C1 segment of cervical spinal cord (tissue), 14 donors: ENCODE results near the gene DCUN1D3.

Source experiments
- DNase-seq, 14 donors: peaks; one replicate each; lab custom pipeline; 2025; lab: John Stamatoyannopoulos, UW

Gene DCUN1D3

DNA sequence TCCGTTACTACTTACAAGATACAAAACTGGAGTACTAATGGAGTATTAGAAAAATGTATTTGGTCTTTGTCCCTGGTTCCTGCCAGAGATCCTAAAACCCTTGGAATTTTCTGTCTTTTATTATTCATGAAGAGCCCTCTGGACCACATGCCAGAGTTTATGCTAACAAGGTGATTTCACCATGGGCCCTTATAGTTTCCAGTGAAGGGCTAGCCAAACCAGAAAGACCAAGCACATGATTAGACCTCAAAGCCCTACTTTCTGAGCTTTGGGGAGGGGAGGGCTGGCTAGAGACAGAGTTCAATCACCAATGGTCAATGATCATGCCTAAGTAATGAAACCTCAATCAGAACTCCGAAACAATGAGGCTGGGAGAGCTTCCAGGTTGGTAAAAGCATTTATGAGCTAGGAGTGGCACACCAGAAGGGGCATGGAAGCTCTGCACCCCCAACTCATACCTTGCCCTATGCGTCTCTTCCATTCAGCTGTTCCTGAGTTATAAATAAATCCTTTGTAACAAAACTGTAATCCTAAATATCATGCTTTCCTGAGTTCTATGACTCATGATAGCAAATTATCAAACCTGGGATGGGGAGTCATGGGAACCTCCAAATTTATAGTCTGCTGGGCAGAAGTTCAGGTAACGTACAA, 10.4 kb downstream of the DCUN1D3 start:
- no peak for DNase-seq

DNA sequence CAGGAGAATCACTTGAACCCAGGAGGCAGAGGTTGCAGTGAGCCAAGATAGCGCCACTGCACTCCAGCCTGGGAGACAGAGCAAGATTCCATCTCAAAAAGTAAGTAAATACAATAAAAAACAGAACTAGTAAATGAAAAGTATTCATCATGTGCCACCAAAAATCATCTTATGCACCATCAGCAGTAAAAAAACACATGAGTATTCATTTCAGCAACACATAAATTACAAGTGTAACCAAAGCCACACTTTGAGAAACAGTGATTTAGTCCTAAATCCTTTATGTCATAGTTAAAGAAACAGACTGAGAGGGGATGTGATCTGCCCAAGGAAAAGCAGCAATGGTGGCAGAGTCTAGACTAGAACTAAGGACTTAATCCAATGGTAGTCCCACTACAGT, 13.0 kb downstream of the DCUN1D3 start:
- DNase-seq, result no peak

DNA sequence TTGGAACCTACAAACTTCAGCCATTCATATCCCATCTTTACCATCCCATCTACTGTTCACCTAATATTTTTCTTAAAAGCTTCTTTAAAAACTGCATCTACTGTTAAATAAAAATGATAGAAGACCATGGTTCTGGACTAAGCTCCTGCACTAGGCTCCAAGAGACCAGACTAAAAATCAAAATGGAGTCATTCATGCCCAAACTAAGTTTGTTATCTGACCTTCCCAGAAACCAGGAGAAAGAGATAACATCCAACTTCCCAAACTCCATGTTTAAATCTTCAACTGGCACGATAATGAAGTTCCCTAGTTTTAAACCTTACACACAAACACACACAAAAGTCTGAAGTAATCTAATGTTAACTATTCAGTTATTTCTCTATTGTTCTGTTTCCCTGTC, 13.8 kb downstream of the DCUN1D3 start:
- DNase-seq, result no peak

- no peak for DNase-seq
These were observed 16.0 kb downstream of the DCUN1D3 start for GRCh38 chr16:20884240-20884556.

GRCh38 chr16:20883554-20884239, 16.5 kb downstream of the DCUN1D3 start:
- no peak for DNase-seq

GRCh38 chr16:20881503-20881878, 18.7 kb downstream of the DCUN1D3 start:
- DNase-seq, result no peak

DNA sequence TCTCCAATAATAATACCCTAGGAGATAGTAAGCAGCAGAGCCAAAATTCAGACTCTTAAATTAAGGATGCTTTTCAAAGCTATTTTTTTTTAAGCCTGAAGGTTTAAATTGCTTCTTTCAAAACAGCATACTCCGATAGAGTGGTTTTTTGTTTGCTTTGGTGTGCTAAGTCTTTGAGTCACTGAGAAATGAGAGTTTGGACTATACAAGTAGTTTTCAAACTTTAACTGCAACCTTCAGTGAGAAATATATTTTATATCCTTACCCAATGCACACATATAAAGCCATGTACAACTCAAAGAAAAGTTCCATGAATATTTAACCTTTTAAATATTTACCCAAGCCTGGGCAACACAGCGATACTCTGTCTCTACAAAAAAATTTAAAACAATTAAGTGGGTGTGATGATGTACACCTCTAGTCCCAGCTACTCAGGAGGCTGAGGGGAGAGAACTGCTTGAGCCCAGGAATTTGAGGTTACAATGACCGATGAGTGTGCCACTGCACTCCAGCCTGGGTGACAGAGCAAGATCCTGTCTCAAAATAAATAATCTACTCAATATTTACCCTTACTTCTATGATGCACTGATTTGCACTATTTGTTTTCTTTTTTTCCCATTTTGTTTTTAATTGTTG, 19.2 kb downstream of the DCUN1D3 start:
- no peak for DNase-seq

DNA sequence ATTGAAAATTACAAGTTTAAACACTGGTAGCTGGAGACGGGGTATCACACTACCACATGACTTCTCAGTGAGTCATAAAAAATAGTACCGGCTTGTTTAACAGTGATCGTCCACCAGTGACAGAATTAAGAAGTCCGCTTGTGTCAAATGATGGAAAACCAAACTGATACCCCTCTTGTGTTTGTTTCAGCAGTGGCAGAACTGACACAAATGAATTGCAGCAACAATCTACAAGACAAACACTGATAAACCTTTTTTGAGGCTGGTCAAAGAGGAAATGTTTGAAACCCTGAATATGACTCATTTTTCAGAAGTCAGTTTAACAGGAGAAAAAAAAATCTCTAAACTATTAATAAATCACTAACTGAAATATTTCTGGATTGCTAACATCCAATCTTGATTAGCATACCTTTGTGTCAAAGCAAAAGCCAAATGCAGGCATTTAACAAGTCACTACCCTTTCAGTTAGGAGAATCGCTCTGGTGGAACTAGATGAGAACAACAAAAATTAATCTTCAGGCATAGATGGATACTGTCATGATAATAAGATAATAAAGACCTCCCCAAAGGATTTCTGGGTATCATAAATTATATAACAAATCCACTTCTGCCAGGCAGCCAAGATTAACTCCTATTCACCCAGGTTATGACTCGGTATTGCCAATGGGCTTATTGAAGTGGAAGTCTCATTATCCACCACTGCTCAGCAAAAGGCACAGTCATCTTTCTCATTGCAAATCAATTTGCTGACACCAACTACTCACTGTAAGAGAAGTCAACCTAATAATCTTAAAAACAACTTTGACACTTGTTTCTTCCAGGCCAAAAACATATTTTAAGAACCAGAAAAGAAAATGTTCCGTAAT, 20.8 kb downstream of the DCUN1D3 start:
- no peak for DNase-seq

GRCh38 chr16:20878682-20879147, 21.4 kb downstream of the DCUN1D3 start:
- no peak for DNase-seq

DNA sequence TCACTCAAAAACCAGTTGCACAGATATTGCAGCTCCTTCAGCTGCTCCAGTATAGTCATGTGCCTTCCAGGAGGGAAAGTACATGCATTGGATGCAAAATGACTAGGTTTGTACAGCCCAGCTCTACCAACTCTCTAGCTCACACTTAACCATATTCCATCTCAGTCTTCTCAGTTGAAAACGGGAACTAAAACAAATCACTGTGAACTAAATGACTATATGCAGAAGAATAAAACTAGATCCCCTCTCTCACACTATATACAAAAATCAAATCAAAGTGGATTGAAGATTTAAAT, 24.9 kb downstream of the DCUN1D3 start:
- no peak for DNase-seq

- DNase-seq, result no peak
These were observed 26.0 kb downstream of the DCUN1D3 start for GRCh38 chr16:20874088-20874581.

DNA sequence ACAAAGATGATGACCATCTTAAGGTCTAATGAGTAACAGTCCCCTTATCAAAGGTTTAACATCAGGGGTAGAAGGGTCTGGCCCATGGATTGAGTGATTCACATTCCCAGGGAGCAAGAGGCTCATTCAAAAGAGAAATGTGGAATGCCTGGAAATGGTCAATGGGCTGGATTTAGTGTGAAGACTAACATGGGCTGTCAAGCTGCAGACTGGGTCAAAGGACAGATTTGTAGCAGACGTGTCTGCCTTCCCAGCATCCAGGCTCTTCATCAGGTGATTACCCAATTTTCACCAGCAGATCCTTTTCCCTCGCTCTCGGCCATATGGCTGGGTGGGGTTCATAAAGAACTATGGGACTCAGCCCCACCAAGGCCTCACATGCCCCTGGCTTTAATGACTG, 26.8 kb downstream of the DCUN1D3 start:
- DNase-seq, result no peak

DNA sequence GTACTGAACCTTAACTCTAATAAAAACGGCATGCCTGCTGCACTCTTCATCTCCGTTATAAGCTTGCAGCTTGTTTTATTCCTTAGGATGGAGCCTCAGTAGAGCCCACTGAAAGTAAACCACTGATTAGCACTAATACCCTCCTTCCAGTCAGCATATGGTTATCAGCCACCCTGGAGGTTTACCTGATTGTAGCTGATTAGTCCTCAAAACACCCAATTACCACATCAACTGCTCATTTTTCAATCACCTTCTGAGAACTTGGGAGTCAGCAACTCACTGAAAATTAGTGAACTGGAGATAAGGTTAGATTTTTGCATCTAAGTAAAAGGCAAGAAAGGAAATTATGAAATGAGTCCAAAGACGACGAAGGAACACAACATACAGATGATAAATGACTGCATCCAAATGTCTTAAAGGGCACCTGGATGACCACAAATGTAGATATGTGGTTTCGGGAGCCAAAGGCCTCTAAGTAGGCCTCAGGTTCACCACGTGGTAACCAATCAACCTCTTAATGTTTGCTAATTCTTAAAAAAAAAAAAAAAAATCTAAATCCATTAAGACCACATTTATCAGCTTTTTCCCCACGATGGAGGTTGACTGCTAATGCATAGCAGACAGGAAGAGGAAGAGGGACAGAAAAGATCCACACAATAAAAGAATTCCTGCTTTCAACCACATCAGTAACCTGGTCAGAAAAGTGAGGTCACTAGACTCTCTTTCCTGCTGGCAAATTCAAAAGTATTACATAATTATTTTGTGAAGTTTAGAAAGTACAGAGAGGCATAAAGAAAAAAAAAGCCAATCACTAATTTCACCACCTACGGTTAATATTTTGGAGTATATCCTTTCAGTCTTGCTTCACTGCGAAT, 28.0 kb downstream of the DCUN1D3 start:
- DNase-seq, result no peak

DNA sequence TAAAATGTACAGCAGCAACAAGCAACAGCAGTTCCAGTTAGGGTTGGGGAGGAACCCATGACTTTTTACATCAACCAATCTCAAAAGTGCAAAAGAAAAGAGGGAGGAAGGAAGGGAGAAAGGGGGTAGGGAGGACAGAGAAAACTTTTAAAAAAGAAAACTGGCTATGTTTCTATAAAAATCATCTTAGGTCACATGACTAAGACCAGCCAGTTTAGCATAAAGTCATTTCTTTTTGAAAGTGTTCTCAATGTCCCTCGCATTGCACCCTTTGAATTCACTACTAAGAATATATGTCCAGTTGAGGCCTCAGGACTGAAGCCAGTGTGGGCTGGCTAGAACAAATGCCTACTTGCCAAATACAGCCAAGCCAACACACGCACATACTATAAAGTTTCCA, 28.9 kb downstream of the DCUN1D3 start:
- no peak for DNase-seq

- DNase-seq, result peak in 1 of 14 donors; percentile 2
These were observed 29.9 kb downstream of the DCUN1D3 start for GRCh38 chr16:20870122-20870820.

DNA sequence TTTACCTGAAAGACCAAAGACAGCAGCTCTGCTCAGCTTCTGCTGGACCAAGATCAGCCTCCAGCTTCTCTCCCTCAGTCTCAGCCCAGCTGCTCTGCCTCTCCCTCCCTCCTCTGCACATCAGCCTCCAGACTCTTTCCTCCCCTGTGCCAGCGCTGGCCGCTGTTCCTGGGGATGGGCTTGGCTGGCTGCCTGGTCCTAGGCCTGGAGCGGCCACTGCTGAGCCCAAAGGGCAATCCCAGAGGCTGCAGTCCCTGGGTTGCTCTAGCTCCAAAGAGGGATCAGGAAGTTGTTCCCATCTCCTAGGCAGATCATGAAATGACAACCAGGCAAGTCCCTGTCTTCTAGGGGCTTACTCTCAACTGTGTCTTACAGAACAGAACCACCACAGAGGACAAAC, 31.3 kb downstream of the DCUN1D3 start:
- peak in 12 of 14 donors; percentile 8 to 78 (median 50) for DNase-seq

DNA sequence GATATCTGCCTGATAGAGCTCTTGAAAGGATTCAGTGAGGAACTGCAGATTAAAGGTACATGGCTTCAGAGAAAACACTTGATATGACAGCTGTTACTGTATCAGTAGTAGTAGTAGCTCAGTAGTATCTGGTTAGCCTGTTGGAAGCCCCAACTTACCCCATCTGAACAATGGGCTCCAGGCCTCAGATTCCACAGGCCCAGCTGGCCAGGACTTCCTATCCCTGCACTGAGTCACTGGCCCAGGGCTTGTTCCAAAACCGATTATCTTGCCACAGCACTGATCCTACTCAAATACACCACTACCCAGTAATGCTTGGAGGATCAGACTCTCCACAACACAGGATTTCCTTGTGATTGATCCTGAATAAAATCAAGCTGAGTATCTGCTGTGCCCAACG, 32.6 kb downstream of the DCUN1D3 start:
- DNase-seq, result no peak

GRCh38 chr16:20866801-20867200, 33.4 kb downstream of the DCUN1D3 start:
- no peak for DNase-seq

DNA sequence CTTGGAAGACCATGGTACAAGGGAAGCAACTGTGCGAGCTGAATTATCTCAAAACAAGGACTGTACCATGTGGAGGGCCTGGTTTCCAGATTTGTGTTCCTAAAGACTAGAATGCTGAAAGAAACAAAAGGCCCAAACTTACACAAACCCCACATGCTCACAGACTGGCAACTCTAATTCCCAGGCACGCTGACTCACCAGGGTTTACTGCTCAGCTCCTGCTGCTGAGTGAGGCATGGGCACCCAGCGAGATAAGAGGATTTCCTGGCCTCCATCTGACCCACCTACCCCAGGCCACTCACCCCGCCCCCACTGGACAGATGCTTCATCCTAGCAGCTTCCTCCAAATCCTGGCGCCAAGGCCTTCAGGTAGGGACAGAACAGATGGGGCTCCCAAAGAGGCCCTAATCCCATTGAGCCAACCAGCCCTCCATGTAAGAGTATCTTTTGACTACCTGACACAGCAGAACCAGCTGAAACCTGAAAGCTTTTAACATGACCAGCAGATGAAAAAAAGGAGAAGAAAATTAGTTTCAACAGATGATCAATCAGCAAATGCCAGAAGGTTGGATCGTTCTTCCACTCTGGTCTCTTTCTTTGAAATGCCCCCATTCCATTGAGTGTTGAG, 33.9 kb downstream of the DCUN1D3 start:
- peak in 3 of 14 donors; percentile 30 to 47 (median 46) for DNase-seq
